AG10803 (cell line): ENCODE results near the gene ITGA4.

Experiments used
- DNase-seq: peaks from one replicate; pipeline ENCODE4 v3.0.0; 2010; ENCODE audit warnings: low read depth
- H3K4me3 ChIP-seq: 2 replicates; pipeline ENCODE4 v1.5.1; 2011; ENCODE audit warnings: mild to moderate bottlenecking, low read length, control low read depth
- CTCF ChIP-seq: conservative IDR thresholded peaks from 2 replicates; pipeline ENCODE4 v1.5.1; 2011; ENCODE audit warnings: mild to moderate bottlenecking, low read length, control low read depth, inconsistent platforms

ITGA4 gene

DNA sequence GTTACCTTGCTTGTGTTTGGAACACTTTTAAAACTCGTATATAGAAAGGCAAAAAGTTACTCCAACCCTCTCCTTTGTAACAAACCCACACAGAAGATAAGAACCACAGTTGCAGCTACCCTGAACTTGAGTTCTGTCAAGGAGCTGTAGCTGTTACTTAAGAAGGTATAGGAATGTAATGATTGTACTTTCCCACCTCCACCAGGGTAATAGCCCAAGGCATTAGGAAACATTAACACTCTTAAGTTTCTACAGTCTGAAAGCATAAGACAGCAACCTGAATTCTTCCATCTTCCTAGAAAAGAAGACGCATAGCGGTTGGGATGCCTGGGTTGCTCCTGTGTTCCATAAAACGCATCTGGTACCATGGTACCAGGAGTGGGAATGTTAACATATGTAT, 43.0 kb downstream of the ITGA4 start:
- DNase-seq, result no peak
- no peak overlapping the region for H3K4me3 ChIP-seq
- TF ChIP-seq CTCF, result no peak

- H3K4me3 ChIP-seq, result no peak overlapping the region
- DNase-seq, result no peak
- no peak for TF ChIP-seq CTCF
Measured at GRCh38 chr2:181515719-181516118, 58.5 kb downstream of the ITGA4 start.

- DNase-seq, result no peak
- no peak for TF ChIP-seq CTCF
- H3K4me3 ChIP-seq, result no peak overlapping the region
Measured at GRCh38 chr2:181516992-181517391, 59.8 kb downstream of the ITGA4 start.

GRCh38 chr2:181517685-181518301, 60.6 kb downstream of the ITGA4 start:
- H3K4me3 ChIP-seq, result no peak overlapping the region
- no peak for TF ChIP-seq CTCF
- DNase-seq, result no peak

DNA sequence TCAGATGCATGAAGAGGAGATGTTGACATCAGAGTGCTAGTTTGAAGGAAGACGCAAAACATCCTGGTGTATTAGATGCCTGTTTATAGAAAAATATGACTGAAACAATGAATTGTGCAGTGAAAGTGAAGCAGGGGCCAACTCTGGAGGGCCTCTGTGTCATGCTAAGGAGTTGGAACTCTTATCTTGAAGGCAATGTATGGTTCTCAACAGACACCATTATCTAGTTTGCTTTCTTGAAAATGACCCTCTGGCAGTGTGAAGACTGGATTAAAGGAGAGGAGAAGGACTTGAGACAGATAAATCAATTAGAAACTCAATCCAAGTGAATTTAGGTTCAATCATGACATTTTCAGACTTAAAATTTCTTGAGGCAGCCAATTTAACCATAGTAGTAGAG, 63.1 kb downstream of the ITGA4 start:
- TF ChIP-seq CTCF, result no peak
- no peak for DNase-seq
- no peak overlapping the region for H3K4me3 ChIP-seq

- H3K4me3 ChIP-seq, result no peak overlapping the region
- no peak for TF ChIP-seq CTCF
- DNase-seq, result no peak
Measured at GRCh38 chr2:181523756-181524155, 66.6 kb downstream of the ITGA4 start.

DNA sequence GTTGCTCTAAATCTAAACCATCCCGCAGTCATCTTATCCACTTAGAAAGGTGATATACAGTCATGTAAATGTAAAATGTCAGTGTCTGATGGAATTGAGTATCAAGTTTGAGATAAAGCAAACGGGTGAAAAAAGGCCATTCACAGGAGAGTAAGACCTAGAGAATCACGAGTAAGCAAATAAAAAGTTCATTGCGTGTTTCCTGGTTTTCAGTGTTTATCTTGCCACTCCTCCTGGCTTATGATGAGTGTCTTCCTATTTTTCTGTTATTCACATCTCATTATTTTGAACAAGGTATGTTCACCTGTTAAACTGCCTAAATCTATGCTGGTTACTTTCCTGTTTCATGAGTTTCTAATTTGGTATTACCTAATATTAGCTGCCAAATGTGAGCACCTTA, 68.8 kb downstream of the ITGA4 start:
- no peak for TF ChIP-seq CTCF
- no peak for DNase-seq
- H3K4me3 ChIP-seq, result no peak overlapping the region
